ENCODE data around the gene S100A14. TPM values are rescaled to one million over a fixed set of nuclear protein-coding genes. Genes with fewer than 3 reads are reported as not detected.
A peak's percentile ranks its signal among the peaks of the same experiment; 100 is the strongest.

Gene S100A14
- total and polyA plus RNA-seq, 2 of the 13 experiments (the other 11 are each of a cell fraction or from before 2014, with no cell fraction given): 1.4 to 7.7 TPM

DNA sequence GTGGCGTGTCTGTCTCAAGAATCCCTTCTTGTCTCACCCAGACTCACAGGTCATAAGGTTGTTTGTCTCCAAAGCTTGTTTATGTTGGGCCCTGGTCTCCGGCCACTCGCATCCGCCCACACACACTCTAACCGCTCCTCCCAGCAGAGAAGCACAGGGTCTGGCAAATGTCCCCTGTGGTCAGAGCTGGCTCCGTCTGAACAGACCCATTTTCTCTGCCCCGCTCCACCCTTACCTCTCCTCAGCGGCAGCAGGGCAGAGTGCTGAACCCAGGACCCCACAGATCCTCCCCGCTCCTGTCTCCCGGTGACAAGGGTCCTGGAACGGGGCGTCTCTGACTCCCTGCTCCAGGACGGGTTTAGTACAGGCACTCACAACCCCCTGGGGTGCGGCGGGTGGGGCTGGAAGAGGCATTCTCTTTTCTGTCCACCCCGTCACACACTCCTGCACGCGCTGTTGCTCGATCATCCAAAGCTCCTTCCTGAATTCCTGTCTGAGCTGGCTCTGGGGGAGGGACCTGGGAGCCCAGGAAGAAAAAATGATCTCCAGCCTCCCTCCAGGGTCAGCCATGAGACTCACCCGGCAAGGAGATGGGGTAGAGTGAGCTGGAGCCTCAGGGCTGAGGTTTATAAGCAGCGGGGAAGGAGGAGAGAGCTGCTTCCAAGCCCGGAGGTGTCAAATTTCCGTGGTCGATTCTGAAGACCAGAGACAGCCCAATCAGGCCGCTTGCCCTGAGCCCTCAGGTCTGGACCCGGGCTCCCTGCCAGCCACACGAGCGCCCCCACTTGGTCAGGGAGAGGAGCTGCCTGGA, 11.0 kb upstream of the S100A14 start, which contains the start of gene S100A13 (continued):
- TF ChIP-seq HNRNPK (IDR thresholded peaks at IDR 0.05; ENCODE audit: low read depth, low read length, poor library complexity, severe bottlenecking) (no peak), PCBP1 (IDR thresholded peaks at IDR 0.05; ENCODE audit: borderline replicate concordance, low read depth, low read length) (no peak), GRHL1 (CRISPR knock-in tag; conservative IDR thresholded peaks at IDR 0.05) (no peak), MIXL1 (CRISPR knock-in tag; IDR thresholded peaks at IDR 0.05) (no peak), CREM (IDR thresholded peaks at IDR 0.05) (peak; percentile 13; the same call in 1 of the 2 replicates), CREM (CRISPR knock-in tag; IDR thresholded peaks at IDR 0.05) (no peak), ZBTB25 (CRISPR knock-in tag; IDR thresholded peaks at IDR 0.05) (no peak), KAT2B (IDR thresholded peaks at IDR 0.05; ENCODE audit: borderline replicate concordance, low read depth, low read length) (no peak), ZNF205 (CRISPR knock-in tag; IDR thresholded peaks at IDR 0.05) (no peak), ZNF138 (CRISPR knock-in tag; IDR thresholded peaks at IDR 0.05; ENCODE audit: low read depth) (no peak; the same call in 1 of the 2 replicates), AKNA (CRISPR knock-in tag; IDR thresholded peaks at IDR 0.05; ENCODE audit: borderline replicate concordance) (no peak), TP53 (CRISPR knock-in tag; conservative IDR thresholded peaks at IDR 0.05) (no peak), ZBTB7B (CRISPR knock-in tag; IDR thresholded peaks at IDR 0.05) (0 out of 2 replicates have a peak, but pooled peaks have one; percentile 68)
- TF ChIP-seq, protein P1, sequence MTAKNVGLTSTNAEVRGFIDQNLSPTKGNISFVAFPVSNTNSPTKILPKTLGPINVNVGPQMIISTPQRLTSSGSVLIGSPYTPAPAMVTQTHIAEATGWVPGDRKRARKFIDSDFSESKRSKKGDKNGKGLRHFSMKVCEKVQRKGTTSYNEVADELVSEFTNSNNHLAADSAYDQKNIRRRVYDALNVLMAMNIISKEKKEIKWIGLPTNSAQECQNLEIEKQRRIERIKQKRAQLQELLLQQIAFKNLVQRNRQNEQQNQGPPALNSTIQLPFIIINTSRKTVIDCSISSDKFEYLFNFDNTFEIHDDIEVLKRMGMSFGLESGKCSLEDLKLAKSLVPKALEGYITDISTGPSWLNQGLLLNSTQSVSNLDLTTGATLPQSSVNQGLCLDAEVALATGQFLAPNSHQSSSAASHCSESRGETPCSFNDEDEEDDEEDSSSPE (CRISPR knock-in tag; IDR thresholded peaks at IDR 0.05): peak; percentile 28; the same call in 1 of the 2 replicates
- TF ChIP-seq, protein P2, sequence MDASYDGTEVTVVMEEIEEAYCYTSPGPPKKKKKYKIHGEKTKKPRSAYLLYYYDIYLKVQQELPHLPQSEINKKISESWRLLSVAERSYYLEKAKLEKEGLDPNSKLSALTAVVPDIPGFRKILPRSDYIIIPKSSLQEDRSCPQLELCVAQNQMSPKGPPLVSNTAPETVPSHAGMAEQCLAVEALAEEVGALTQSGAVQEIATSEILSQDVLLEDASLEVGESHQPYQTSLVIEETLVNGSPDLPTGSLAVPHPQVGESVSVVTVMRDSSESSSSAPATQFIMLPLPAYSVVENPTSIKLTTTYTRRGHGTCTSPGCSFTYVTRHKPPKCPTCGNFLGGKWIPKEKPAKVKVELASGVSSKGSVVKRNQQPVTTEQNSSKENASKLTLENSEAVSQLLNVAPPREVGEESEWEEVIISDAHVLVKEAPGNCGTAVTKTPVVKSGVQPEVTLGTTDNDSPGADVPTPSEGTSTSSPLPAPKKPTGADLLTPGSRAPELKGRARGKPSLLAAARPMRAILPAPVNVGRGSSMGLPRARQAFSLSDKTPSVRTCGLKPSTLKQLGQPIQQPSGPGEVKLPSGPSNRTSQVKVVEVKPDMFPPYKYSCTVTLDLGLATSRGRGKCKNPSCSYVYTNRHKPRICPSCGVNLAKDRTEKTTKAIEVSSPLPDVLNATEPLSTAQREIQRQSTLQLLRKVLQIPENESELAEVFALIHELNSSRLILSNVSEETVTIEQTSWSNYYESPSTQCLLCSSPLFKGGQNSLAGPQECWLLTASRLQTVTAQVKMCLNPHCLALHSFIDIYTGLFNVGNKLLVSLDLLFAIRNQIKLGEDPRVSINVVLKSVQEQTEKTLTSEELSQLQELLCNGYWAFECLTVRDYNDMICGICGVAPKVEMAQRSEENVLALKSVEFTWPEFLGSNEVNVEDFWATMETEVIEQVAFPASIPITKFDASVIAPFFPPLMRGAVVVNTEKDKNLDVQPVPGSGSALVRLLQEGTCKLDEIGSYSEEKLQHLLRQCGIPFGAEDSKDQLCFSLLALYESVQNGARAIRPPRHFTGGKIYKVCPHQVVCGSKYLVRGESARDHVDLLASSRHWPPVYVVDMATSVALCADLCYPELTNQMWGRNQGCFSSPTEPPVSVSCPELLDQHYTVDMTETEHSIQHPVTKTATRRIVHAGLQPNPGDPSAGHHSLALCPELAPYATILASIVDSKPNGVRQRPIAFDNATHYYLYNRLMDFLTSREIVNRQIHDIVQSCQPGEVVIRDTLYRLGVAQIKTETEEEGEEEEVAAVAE (CRISPR knock-in tag; IDR thresholded peaks at IDR 0.05; ENCODE audit: borderline replicate concordance): 0 out of 2 replicates have a peak, but pooled peaks have one; percentile 24

Measured in HepG2 (cell line).